ENCODE results near the gene PTPRD.

Gene PTPRD

GRCh38 chr9:8877753-8878494, 1734.9 kb downstream of the PTPRD start:
- DNase-seq, result no peak

DNA sequence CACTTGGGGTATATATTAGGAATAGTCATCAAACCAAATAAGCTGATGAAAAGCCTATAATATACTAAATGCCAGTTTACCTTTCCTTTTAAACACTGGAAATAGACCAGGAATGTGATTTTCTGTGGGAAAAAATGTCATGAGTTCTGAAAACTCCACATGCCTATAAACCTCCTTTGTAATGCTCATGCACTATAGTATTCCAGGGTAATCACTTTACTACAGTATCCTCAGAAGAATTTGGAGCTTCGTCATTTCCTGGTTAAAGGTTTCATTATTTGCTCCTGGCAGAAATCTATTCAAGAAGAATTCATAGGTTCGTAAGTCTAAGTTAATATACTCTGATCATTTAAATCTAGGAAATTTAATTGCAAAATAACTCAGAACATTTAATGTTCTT, 1736.5 kb downstream of the PTPRD start:
- DNase-seq, result no peak

DNA sequence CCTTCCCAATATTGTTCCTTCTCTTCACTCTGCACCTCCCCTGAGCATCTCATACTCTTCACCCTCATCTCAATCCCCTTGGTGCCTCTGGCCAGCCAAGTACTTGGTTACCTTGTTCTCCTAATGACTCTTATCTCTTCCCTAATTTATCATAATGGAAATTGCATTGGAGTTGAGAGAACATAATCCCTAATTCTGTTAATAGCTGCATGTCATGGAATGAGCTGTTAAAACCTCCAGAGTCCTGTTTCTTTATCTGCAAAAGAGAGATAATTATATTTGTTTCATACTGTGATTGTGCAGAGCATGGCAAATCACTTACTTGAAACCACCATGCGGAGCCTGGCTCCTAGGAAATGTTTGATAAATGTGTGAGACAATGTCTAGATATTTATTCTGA, 1738.3 kb downstream of the PTPRD start:
- no peak for DNase-seq

- no peak for DNase-seq
Observed at GRCh38 chr9:8872802-8873201, 1740.0 kb downstream of the PTPRD start.

DNA sequence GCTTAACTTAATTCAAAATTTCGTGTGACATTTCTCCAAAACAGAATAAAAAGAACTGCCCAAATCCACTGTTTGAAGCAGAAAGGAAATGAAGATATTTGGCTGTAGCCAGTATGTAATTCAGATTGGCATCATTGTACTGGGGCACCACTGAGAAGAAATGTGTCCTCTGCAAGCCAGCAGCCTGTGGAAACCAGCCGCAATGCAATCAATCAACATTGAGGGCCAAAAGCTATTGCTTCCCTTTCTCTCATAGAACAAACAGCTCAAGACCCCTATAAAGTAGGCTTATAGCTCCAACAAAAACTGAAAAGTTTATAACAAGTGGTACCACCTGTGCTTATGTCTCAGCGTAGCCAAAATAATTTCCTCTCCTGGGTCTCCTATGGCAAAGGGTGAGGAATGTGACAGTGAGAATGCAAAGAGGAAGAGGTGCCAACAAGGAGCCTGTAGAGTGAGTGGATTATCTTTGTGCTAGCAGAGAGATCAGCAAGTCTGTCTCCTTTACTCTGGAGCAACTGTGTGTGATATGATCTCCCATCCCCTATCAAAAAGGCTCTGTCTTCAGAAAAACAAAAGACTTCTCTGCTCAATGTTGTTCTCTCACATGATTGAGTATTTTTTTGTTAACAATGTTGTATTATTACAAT, 1740.9 kb downstream of the PTPRD start:
- no peak for DNase-seq

DNA sequence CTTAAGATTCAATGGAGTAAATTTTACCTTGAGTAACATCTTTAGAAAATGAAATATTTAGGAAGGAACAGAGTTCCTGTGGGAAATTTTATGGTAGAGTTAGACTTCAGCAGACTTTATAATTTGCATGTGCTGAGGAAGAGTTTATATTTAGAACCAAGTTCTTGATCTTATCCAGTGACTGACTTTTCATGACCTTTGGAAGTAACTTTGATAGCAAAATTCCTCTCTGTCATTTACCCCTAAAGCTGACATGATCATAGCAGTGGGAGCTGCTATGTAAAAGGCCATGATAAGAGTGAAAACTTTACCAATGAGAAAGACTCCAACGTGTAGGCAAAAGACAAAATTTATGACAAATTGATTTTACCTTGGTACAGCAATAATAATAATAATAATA, 1741.4 kb downstream of the PTPRD start:
- no peak for DNase-seq

- DNase-seq, result no peak
Observed at GRCh38 chr9:8869812-8870211, 1743.0 kb downstream of the PTPRD start.

GRCh38 chr9:8868632-8869031, 1744.2 kb downstream of the PTPRD start:
- no peak for DNase-seq

- no peak for DNase-seq
Observed at GRCh38 chr9:8867148-8867547, 1745.7 kb downstream of the PTPRD start.

- no peak for DNase-seq
Observed at GRCh38 chr9:8864545-8864896, 1748.3 kb downstream of the PTPRD start.

- DNase-seq, result no peak
Observed at GRCh38 chr9:8863886-8864544, 1748.8 kb downstream of the PTPRD start.

- no peak for DNase-seq
Observed at GRCh38 chr9:8863069-8863468, 1749.7 kb downstream of the PTPRD start.

DNA sequence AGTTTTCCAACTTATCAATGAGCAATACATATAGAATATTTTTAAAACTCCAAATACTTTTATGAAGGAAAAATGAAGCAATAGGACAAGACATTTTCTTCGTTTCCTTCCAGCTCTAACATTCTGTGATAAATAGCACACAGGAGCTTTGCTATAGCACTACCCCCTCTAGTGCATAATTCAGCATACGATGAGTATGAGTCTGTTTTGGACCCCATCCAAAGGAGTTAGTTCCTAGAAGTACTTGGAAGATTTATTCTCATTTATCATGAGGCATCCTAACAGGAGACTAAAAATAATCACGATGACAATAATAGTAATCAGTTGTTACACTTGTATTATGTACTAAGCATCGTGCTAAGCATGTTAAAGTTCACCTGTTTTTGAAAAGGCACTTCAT, 1751.9 kb downstream of the PTPRD start:
- no peak for DNase-seq

DNA sequence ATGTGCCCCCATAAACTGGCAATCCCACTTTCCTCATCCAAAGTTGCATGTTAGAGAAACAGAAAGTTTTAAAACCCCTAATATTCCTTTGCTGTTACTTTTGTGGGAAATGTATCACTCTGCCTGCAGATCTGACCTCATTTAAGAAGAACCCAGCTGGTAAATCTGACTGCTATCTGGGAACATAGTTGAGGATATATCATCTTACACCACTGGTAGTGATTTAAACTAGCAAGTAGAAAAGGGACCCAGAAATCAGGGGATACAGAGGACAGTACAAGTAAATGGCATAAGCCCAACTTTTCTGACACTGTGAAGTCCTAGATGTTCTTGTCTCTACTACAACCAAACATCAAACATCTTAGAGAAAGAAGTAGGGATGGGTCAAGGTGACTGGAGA, 1752.7 kb downstream of the PTPRD start:
- no peak for DNase-seq

GRCh38 chr9:8859416-8859815, 1753.4 kb downstream of the PTPRD start:
- DNase-seq, result no peak

DNA sequence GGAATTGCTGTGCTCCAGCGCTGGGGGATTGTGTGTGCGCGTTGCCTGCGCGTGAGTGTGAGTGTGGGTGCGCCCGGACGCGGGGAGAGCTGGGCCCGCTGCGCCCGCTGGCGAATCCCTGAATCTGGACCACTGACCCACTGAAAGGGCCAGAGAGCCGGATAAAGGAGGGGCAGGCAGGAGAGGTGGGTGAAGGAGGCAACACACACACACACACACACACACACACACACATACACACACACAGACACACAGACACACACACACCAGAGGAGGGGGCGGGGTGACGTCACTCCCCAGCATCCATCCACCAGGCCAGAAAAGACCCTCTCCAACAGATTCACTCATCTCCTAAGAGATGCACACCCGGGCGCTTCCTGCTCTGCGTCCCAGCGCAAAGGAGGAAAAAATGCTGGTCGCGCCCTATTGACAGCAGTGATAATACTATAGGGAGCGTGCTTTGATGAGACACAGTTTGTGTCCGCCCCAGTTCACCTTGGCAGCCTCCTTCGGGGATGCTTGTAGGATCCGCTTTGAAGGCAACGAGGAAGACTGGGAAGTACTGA, 1754.1 kb downstream of the PTPRD start:
- DNase-seq, result no peak

- DNase-seq, result no peak
Observed at GRCh38 chr9:8857926-8858595, 1754.7 kb downstream of the PTPRD start.

DNA sequence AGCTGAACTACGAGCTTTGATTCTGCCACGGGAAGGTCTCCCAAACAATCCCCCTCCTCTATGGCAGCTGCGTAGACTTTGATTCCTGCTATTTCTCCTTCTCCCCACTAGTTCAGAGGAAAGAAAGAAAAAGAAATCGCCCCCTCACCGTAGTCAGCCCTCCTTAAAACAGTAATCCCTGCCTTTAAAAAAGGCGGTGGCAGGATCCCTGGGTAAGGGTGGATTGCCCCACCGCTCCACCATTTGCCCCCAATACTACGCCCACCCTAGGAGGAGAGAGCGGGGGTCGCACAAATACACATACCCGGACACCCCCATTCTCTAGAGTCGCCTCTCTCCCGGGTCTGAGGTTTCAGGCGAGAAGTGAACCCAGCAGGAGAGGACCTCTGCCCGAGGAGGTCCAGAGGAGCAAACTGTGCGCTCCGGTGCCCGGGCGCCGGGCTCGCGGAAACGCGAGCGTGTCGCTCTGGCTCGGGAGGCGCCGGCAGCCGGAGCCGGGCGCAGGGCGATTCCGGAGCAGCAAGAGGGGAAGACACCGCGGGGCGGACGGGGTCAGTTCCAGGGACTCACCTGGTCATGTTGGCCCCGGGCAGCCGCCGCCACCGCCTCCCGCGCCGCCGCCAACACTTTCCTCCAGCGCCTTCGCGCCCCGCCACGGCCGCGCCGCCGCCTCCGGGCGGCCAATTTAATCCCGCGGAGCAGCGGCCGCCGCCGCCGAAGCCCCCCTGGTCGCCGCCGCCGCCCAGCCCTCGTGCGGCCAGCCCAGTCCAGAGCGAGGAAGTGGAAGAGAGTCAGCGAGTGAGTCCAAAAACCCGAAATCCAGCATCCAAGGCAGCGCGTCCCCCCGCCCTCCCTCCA, 1755.5 kb downstream of the PTPRD start:
- DNase-seq, result no peak

DNA sequence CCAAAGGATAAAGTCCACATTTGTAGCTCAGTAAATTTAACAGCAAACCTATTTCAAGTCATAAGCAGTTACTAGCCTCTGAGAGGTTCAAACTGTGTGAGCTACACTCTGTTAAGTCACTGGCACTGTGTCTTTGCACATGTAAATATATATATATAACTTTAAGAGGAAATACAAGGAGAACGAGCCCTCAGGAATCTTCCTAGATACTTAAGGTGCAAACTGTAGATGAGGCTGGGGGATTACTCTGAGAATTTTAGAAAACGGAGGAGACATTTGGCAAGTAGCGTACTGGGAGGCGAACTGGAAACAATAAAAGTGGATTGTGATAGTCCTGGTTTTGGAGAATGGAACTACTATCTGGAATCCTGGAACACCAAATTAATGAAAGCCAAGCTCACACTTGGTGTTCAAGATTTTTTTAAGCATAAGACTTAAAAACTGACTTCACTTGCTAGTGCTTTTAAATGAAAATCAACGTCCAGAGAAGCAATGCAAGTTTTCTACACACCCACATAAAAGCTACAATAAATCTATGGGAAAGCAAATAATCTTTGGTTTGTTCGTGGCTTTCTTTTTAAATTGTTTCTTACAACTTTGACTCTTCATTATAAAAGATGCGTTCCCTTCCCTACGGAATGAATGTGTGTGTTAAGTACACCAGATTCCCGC, 1756.3 kb downstream of the PTPRD start:
- no peak for DNase-seq

- DNase-seq, result no peak
Observed at GRCh38 chr9:8855046-8855445, 1757.8 kb downstream of the PTPRD start.

DNA sequence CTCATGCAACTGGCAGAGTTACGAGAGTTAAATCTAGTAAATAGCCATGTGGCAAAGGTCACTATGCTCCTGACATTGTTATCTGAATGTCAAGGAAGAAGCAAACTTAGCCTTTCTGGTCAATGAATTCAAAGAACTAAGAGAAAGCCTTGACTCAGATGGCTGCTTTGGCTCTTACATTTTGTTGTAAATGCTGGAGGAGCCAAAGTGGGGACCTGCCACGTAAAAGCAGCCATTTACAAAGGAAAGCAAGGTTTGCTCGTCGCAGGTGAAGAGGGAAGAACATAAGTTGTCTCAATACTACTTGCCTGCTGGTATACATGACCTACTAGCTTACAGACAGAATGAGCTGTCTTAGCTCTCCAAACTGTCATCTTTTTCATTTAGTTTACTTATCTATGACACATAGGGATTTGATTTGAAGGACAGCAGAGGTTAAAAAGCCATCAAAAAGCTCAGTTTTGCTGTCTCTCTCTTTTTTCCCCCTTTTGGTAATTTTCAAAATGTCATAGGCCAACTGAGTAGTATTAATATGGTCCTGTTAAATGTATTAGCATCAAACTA, 1760.4 kb downstream of the PTPRD start:
- DNase-seq, result no peak

DNA sequence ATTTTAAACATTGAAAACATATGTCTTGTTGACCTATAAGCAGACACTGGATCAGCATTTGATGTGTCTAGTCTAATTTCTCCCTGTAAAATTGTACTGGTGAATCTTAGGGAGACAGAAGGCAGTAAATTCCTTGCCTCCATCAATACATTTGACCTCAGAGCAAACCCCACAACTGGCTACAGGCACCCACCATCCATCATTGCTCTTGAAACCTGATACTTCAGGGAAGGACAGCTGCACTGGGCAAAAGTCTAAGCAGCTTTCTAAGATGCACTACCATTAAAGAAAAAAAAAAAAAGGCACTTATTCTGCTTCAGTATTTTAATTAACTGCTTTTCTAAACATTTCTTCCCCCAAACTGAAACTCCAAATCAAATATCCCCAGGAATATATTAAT, 1761.9 kb downstream of the PTPRD start:
- no peak for DNase-seq
